ENCODE data around the gene RUVBL2.
"Not testable (repeated sequence)": the region's sequence is repeated elsewhere in the genome, so short reads cannot be mapped to it uniquely, and the experiment has no call there.

RUVBL2 gene

GRCh38 chr19:49020931-49021895, 27.5 kb downstream of the RUVBL2 start:
- no peaks in the 10 kb centered on the region for H3K27me3 ChIP-seq (ENCODE audit: low read depth)
- in situ Hi-C loops (cut with MboI; ENCODE audit: low sequenced_read_pairs): no loop called here
- no peaks in the 10 kb centered on the region; the same call in 1 of the 2 replicates for H3K36me3 ChIP-seq (replicated peaks)
- peaks cover 10% of the 10 kb centered on the region for H3K4me1 ChIP-seq
- no peak overlapping the region for H3K4me3 ChIP-seq
- peak in 1 of 2 experiments; percentile 23 for DNase-seq (ENCODE audit: low spot score in 2 of 2)
- H3K9me3 ChIP-seq: no peaks in the 10 kb centered on the region

DNA sequence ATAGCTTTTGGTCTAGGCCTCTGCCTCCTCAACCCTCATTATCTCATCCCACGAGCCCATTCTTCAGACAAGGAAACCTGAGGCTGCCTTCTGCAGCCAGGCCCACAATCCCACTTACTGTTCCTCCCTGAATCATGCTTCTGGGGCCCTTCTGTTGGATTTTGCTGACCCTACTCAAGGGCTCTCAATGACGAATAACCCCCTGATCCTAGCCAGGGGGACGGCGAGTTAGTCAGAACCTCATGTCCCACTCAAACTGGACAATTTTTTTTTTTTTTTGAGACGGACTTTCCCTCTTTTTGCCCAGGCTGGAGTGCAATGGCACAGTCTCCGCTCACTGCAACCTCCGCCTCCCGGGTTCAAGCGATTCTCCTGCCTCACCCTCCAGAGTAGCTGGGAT, 28.4 kb downstream of the RUVBL2 start:
- Histone ChIP-seq H3K4me1 (peaks cover 10% of the 10 kb centered on the region), H3K4me3 (no peak overlapping the region), H3K36me3 (replicated peaks) (no peaks in the 10 kb centered on the region), H3K9me3 (no peaks in the 10 kb centered on the region), H3K27me3 (ENCODE audit: low read depth) (no peaks in the 10 kb centered on the region)
- no peak for DNase-seq (ENCODE audit: low spot score in 2 of 2)
- in situ Hi-C loops (cut with MboI; ENCODE audit: low sequenced_read_pairs): no loop called here

- DNase-seq (ENCODE audit: low spot score in 2 of 2); in situ Hi-C loops (cut with MboI; ENCODE audit: low sequenced_read_pairs): not testable (repeated sequence)
Measured at GRCh38 chr19:49024233-49024632, 30.5 kb downstream of the RUVBL2 start, which contains the start of gene CGB3. Gene CGB3 (minus strand): TSS chr19:49024333. CDS start chr19:49023971, 362 bp downstream.

GRCh38 chr19:49025088-49025487, 31.4 kb downstream of the RUVBL2 start:
- DNase-seq (ENCODE audit: low spot score in 2 of 2); in situ Hi-C loops (cut with MboI; ENCODE audit: low sequenced_read_pairs); H3K9me3 ChIP-seq; H3K4me3 ChIP-seq; H3K36me3 ChIP-seq (replicated peaks); H3K27me3 ChIP-seq (ENCODE audit: low read depth); H3K4me1 ChIP-seq: not testable (repeated sequence)

More at GRCh38 chr19:49024233-49024632, 30.5 kb downstream of the RUVBL2 start, which contains the start of gene CGB3:
- H3K9me3 ChIP-seq; H3K4me3 ChIP-seq; H3K4me1 ChIP-seq; H3K27me3 ChIP-seq (ENCODE audit: low read depth); H3K36me3 ChIP-seq (replicated peaks): not testable (repeated sequence)

DNA sequence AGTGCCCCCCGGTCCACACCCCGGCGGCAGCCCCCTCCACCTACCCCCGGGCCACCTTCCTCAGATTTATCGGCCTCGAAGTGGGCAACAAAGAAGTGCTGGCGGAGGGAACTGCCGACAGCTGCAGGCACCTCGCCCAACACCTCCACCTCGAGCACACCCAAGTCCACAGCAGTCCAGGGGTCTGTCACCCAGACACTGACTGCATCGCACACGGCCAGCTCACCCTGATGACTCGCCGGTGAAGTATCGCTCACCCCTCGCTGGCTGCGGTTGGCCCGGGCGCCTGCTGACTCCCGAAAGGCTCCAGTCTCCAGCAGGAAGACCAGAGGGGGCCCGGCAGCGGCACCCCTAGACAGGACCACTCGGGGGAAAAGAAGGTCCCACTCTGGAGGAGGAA, 31.9 kb downstream of the RUVBL2 start:
- in situ Hi-C loops (cut with MboI; ENCODE audit: low sequenced_read_pairs); H3K9me3 ChIP-seq; H3K4me1 ChIP-seq; H3K36me3 ChIP-seq (replicated peaks); H3K4me3 ChIP-seq; H3K27me3 ChIP-seq (ENCODE audit: low read depth); DNase-seq (ENCODE audit: low spot score in 2 of 2): not testable (repeated sequence)

DNA sequence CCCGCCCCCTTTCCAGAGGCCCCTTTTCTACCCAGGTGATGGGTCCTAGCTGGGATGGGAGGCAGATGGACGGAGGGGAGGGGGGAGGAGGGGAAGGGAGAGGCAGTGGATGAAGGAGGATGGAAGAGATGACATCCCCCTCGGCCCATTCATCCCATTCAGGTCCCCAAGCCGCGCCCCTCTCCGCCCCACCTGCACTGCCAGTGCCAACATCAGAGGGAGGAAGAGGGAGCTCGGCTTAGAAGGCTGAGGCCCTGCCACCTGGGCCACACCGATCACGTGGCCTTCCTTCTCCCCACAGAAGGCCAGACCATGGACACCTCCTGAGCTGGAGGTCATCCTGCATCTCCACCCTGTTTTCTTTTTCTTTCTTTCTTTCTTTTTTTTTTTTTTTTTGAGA, 35.0 kb downstream of the RUVBL2 start:
- H3K27me3 ChIP-seq (ENCODE audit: low read depth); H3K36me3 ChIP-seq (replicated peaks); H3K4me3 ChIP-seq; in situ Hi-C loops (cut with MboI; ENCODE audit: low sequenced_read_pairs); H3K4me1 ChIP-seq; H3K9me3 ChIP-seq; DNase-seq (ENCODE audit: low spot score in 2 of 2): not testable (repeated sequence)

DNA sequence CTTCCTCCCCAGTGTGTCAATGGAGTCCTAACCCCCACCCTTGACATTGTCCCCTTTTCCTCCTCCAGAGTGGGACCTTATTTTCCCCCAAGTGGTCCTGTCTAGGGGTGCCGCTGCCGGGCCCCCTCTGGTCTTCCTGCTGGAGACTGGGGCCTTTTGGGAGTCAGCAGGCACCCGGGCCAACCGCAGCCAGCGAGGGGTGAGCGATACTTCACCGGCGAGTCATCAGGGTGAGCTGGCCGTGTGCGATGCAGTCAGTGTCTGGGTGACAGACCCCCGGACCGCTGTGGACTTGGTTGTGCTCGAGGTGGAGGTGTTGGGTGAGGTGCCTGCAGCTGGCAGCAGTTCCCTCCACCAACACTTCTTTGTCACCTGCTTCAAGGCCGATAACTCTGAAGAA, 36.1 kb downstream of the RUVBL2 start:
- H3K9me3 ChIP-seq; in situ Hi-C loops (cut with MboI; ENCODE audit: low sequenced_read_pairs); H3K4me1 ChIP-seq; H3K27me3 ChIP-seq (ENCODE audit: low read depth); H3K36me3 ChIP-seq (replicated peaks); H3K4me3 ChIP-seq; DNase-seq (ENCODE audit: low spot score in 2 of 2): not testable (repeated sequence)

- H3K36me3 ChIP-seq (replicated peaks); DNase-seq (ENCODE audit: low spot score in 2 of 2); H3K4me3 ChIP-seq; in situ Hi-C loops (cut with MboI; ENCODE audit: low sequenced_read_pairs); H3K9me3 ChIP-seq; H3K27me3 ChIP-seq (ENCODE audit: low read depth); H3K4me1 ChIP-seq: not testable (repeated sequence)
Measured at GRCh38 chr19:49030323-49030722, 36.6 kb downstream of the RUVBL2 start.

DNA sequence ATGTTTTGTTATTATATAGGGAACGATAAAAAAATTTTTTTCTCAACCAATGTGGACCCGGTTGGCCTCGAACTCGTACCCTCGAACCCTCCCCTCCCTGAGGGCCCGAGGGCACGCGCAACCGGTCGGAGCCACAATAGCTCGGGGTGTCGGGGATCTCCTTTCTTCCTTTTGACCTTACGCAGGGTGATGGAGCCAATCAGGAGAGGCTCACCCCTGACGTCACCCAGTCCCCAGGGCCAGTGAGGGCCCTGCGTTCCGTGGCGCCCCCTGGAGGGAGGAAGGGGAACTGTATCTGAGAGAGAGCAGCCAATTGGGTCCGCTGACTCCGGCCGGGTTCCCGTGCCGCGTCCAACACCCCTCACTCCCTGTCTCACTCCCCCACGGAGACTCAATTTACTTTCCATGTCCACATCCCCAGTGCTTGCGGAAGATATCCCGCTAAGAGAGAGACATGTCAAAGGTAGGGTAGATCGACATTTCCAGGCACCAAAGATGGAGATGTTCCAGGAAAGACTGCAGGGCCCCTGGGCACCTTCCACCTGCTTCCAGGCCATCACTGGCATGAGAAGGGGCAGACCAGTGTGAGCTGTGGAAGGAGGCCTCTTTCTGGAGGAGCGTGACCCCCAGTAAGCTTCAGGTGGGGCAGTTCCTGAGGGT, 38.1 kb downstream of the RUVBL2 start, which contains the start of gene CGB2:
Gene CGB2 (plus strand): TSS at position 249 of the 660 bp plus-strand sequence. CDS start 206 bp downstream, at position 455.
- H3K36me3 ChIP-seq (replicated peaks); in situ Hi-C loops (cut with MboI; ENCODE audit: low sequenced_read_pairs); H3K4me3 ChIP-seq; H3K9me3 ChIP-seq; H3K4me1 ChIP-seq; H3K27me3 ChIP-seq (ENCODE audit: low read depth): not testable (repeated sequence)
- peak; percentile 21 to 80 for DNase-seq (ENCODE audit: low spot score in 2 of 2)

GRCh38 chr19:49036815-49037214, 43.1 kb downstream of the RUVBL2 start, which contains the start of gene CGB1:
Gene CGB1 (minus strand): TSS chr19:49036895. CDS start chr19:49036711, 184 bp downstream.
- H3K27me3 ChIP-seq (ENCODE audit: low read depth); H3K36me3 ChIP-seq (replicated peaks); in situ Hi-C loops (cut with MboI; ENCODE audit: low sequenced_read_pairs); H3K9me3 ChIP-seq; H3K4me1 ChIP-seq: not testable (repeated sequence)
- DNase-seq (ENCODE audit: low spot score in 2 of 2): peak; percentile 64 to 89
- H3K4me3 ChIP-seq: peak within 1 kb of the TSS; percentile 13; the same call in 1 of the 2 replicates

DNA sequence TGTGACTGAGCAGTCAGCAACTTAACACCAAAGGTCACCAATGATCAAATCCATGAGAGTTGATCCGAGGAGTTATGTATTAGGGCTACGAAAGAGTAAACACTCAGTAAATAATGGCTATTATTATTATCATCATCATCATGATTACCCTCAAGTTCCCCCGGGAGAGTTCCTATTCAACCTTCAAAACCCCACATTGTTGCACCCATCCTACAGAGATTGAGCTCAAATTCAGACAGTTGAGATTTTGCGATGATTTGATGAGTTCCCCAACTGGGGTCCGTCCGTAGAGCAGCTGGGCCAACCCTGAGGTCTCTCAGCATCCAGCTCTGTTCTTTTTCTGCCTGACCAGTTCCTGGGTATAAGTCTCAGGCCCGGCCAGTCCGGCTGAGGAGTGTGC, 44.4 kb downstream of the RUVBL2 start:
- in situ Hi-C loops (cut with MboI; ENCODE audit: low sequenced_read_pairs); H3K27me3 ChIP-seq (ENCODE audit: low read depth); H3K4me3 ChIP-seq; H3K4me1 ChIP-seq; H3K36me3 ChIP-seq (replicated peaks); H3K9me3 ChIP-seq; DNase-seq (ENCODE audit: low spot score in 2 of 2): not testable (repeated sequence)

DNA sequence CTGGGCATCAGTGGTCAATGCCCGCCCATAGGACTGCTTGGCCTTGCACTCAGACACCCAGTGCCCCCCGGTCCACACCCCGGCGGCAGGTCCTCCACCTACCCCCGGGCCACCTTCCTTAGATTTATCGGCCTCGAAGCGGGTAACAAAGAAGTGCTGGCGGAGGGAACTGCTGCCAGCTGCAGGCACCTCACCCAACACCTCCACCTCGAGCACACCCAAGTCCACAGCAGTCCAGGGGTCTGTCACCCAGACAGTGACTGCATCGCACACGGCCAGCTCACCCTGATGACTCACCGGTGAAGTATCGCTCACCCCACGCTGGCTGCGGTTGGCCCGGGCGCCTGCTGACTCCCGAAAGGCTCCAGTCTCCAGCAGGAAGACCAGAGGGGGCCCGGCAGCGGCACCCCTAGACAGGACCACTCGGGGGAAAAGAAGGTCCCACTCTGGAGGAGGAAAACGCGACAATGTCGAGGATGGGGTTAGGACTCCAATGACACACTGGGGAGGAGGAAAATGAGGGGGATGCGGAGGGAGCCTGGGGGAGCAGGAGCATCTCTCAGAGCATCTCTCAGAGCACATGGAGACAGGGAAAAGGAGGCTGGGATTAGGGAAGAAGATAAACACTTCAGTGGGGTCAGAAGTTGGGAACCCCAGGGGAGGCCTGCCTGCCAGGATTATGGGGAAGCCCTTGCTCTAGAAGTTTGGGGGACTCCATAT, 45.0 kb downstream of the RUVBL2 start:
- in situ Hi-C loops (cut with MboI; ENCODE audit: low sequenced_read_pairs); H3K36me3 ChIP-seq (replicated peaks); H3K4me3 ChIP-seq; H3K27me3 ChIP-seq (ENCODE audit: low read depth); DNase-seq (ENCODE audit: low spot score in 2 of 2); H3K4me1 ChIP-seq; H3K9me3 ChIP-seq: not testable (repeated sequence)

GRCh38 chr19:49039736-49040135, 46.0 kb downstream of the RUVBL2 start:
- H3K36me3 ChIP-seq (replicated peaks); H3K4me3 ChIP-seq; DNase-seq (ENCODE audit: low spot score in 2 of 2); in situ Hi-C loops (cut with MboI; ENCODE audit: low sequenced_read_pairs); H3K27me3 ChIP-seq (ENCODE audit: low read depth); H3K9me3 ChIP-seq; H3K4me1 ChIP-seq: not testable (repeated sequence)

Measured in HAP-1 (cell line).